ENCODE data around the gene ADRM1.

GRCh38 chr20:62266340-62266739 lies 36.5 kb upstream of the ADRM1 start:
- TF ChIP-seq CTCF (IDR thresholded peaks at IDR 0.05): no peak
- no peak for TF ChIP-seq POLR2AphosphoS5 (IDR thresholded peaks at IDR 0.05)
- no peak for TF ChIP-seq POLR2A (IDR thresholded peaks at IDR 0.05; ENCODE audit: low read depth)
- no peak for TF ChIP-seq EP300 (IDR thresholded peaks at IDR 0.05)

All from esophagus muscularis mucosa (tissue), 4 donors.